Measurements from ENCODE around the gene HNRNPC. TPM values are rescaled to one million over a fixed set of nuclear protein-coding genes. Genes with fewer than 3 reads are reported as not detected.
"Not testable (repeated sequence)": the region's sequence is repeated elsewhere in the genome, so short reads cannot be mapped to it uniquely, and the experiment has no call there.

The HNRNPC gene
- polyA plus RNA-seq, 4 donors = 632 to 1,044 (median 906) TPM

DNA sequence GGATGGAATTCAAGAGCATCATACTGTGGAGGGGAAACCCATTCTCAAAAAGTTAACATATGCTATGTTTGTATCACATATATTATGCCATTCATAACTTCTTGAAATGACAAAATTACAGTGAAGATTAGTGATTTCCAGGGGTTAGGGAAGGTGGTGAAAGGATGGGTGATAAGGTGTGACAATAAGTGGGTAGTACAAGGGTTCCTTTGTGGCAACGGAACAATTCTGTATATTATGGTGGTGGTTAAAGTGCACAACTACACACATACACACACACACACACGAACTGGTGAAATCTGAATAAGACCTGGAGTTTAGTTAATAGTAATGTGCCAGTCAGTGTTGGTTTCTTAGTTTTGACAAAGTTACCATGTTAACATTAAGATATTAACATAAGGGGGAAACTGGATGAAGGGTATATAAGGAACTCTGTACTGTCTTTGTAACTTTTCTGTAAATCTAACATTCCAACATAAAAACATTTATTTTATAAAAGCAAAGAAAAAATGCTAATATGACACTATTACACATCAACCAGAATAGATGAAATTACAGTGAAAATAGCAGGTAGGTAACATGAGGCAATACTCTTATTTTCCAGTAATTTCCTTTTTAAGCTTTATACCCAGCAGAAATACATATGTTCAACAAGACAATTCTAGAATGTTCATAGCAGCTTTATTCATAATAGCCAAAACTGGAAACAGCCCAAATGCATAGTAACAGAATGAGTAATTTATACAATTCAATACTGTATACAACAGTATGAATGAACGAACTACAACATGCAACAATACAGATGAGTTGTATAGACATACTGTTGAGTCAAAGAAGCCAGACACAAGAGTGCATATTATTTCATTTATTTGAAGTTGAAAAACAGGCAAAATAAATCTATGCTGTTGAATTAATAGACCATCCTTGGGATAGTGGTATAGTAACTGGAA is 69.4 kb downstream of the HNRNPC start:
- no peak for DNase-seq (ENCODE audit: low read depth in 4 of 4, low spot score in 3 of 4)

DNA sequence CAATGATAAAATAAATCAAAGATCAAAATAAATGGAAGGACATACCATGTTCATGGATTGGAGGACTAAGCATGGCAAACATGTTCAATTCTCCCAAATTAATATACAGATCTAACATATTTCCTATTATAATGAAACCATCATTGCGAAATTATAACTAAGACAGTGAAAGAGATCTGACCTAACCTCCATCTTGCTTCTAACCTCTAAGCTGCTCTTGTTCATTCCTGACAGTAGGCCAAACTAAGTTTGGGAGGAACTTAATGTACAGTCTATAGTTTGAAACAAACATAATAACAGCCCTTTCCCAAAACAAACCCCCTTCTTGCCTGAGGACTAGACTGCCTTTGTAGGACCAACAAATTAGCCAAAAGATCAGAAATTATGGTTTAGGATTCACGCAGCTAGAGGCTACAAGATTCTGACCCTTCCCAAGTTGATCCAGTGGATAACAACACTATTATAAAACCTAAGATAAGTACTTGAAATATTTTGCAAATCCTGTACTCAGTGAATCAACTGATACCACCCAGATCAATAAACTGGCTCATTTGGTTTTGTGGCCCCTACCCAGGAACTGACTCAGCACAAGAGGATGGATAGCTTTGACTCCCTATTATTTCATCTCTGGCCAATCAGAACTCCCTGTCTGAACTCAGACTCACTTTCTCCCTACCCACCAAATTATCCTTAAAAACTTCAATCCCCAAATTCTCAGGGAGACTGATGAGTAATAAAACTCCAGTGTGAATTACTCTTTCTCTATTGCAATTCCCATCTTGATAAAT is 71.6 kb downstream of the HNRNPC start:
- no peak for DNase-seq (ENCODE audit: low read depth in 4 of 4, low spot score in 3 of 4)

GRCh38 chr14:21194597-21194996 is 74.6 kb downstream of the HNRNPC start:
- DNase-seq (ENCODE audit: low read depth in 4 of 4, low spot score in 3 of 4) = no peak

GRCh38 chr14:21192875-21193535 is 76.2 kb downstream of the HNRNPC start:
- DNase-seq (ENCODE audit: low read depth in 4 of 4, low spot score in 3 of 4) = no peak

DNA sequence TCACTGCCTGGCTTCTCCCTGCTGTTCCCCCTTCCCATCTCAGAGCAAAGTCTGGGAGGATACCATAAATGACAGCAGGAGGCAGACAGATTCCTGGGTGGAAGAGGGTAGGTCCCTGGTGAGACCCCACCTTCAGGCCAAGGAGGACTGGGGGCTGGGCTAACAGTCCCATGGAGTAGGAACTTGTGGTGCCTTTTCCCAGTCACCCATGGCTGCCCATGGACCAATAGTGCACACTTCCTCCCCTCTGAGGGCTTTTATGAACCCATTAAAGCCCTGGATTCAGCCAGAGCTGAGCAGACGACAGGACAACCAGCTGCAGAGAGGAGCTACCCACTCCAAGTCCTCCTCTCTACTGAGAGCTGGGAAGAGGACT is 76.8 kb downstream of the HNRNPC start:
- no peak for DNase-seq (ENCODE audit: low read depth in 4 of 4, low spot score in 3 of 4)

- DNase-seq (ENCODE audit: low read depth in 4 of 4, low spot score in 3 of 4) = peak; percentile 30 to 33 (median 32)
Observed at GRCh38 chr14:21191809-21192446, 77.3 kb downstream of the HNRNPC start.

- DNase-seq (ENCODE audit: low read depth in 4 of 4, low spot score in 3 of 4) = no peak
Observed at GRCh38 chr14:21191261-21191808, 77.9 kb downstream of the HNRNPC start.

DNA sequence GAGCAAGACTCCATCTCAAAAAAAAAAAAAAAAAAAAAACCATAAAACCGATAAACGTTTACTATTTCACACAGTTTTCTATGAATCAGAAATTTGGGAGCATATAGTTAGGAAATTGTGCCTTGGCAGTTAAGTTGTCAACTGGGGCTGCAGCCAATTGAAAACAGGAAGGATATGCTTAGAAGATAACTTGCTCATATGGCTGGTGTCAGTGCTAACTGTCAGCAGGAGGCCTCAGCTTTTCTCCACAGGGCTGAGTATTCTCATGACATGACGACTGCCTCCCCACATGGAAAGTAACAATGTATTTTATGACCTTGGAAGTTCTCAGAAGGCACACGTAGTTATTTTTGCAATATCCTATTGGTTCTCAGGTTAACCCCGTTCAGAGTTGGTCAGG is 83.8 kb downstream of the HNRNPC start:
- DNase-seq (ENCODE audit: low read depth in 4 of 4, low spot score in 3 of 4) = peak in 1 of 4 donors; percentile 14

- DNase-seq (ENCODE audit: low read depth in 4 of 4, low spot score in 3 of 4) = no peak
Observed at GRCh38 chr14:21184254-21184653, 85.0 kb downstream of the HNRNPC start.

DNA sequence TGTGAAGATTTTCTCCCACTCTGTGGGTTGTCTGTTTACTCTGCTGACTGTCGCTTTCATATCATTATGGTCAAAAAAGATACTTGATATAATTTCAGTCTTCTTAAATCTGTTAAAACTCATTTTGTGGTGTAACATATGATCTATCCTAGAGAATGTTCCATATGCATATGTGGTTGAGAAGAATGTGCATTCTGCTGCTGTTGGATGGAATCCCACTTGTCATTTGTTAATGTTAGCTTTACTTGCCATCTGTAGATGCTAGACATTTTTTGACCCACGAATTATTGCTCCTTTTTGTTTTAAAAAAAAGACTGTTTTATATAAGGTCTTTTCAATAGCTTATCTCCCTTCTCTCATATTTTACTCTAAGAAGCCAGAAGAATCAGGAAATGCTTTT is 87.1 kb downstream of the HNRNPC start:
- DNase-seq (ENCODE audit: low read depth in 4 of 4, low spot score in 3 of 4) = no peak

GRCh38 chr14:21171128-21171527 is 98.1 kb downstream of the HNRNPC start:
- no peak for DNase-seq (ENCODE audit: low read depth in 4 of 4, low spot score in 3 of 4)

- DNase-seq (ENCODE audit: low read depth in 4 of 4, low spot score in 3 of 4) = no peak
Observed at GRCh38 chr14:21169573-21169972, 99.7 kb downstream of the HNRNPC start.

DNA sequence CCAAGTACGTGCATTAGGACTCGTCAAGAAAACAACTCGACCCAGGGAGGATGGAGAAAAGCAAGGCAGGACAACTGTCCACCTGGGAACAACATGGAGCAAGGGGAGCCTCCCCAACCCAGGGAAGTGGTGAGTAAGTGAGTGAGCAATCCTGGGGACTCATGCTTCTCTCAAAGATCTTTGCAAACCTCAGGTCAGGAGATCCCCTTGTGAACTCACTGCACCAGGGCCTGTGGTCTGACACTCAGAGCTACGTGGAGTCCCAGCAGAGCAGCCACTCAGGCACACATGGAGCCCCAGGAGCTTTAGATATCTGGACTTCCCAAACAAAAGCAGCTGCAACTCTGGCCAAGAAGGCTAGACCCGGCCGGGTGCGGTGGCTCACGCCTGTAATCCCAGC is 101.2 kb downstream of the HNRNPC start:
- DNase-seq (ENCODE audit: low read depth in 4 of 4, low spot score in 3 of 4) = no peak

DNA sequence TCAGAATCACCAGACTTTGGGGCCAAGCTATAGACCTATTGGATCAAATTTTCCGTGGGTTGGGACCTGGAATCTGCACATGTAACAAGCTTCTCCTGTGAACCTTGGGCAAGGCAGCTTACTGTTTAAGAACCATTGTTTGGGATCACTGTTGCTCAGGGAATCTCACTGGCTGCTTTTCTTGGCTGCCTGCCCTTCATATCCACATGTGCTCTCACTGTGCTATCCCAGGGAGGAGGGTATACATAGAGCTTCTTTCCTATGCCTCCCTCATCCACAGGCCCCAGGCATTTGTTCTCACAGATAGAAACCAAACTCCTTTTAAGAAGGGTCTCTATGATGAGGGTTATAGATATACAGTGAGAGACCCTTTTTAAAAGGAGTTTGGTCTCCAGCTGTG is 103.6 kb downstream of the HNRNPC start:
- not testable (repeated sequence) for DNase-seq (ENCODE audit: low read depth in 4 of 4, low spot score in 3 of 4)

GRCh38 chr14:21165002-21165605 is 104.1 kb downstream of the HNRNPC start:
- DNase-seq (ENCODE audit: low read depth in 4 of 4, low spot score in 3 of 4) = not testable (repeated sequence)

GRCh38 chr14:21163871-21164291 is 105.4 kb downstream of the HNRNPC start:
- peak in 2 of 4 donors; percentile 21 to 26 for DNase-seq (ENCODE audit: low read depth in 4 of 4, low spot score in 3 of 4)

- no peak for DNase-seq (ENCODE audit: low read depth in 4 of 4, low spot score in 3 of 4)
Observed at GRCh38 chr14:21162081-21162480, 107.2 kb downstream of the HNRNPC start.

- no peak for DNase-seq (ENCODE audit: low read depth in 4 of 4, low spot score in 3 of 4)
Observed at GRCh38 chr14:21160061-21160610, 109.1 kb downstream of the HNRNPC start.

All from left renal pelvis (tissue), 4 donors.